ENCODE data around the gene RNU11.
"Not testable (repeated sequence)": the region's sequence is repeated elsewhere in the genome, so short reads cannot be mapped to it uniquely, and the experiment has no call there.

Gene RNU11

DNA sequence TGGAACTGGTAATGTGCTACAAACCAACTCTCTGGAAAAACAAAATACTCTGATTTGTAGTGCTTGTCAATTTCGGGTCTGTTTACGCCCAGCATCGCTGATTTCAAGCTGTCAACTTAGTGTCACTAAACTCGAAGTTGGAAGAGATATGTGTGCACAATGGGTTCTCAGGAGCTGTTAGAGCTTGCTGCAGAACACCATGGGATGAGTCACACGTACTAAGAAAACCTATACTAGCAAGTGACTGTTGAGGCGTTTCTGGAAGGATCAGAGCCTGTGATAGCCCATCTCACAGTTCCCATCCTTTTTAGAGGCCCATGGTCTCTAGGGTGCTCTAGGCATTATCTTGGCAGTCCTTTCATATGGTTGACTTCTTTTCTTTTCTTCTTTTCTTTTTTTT, 34.4 kb downstream of the RNU11 start:
- Mint-ChIP-seq H3K4me1 (ENCODE audit: low read depth) (no peaks in the 10 kb centered on the region), H3K36me3 (ENCODE audit: low read depth) (peaks cover 46% of the 10 kb centered on the region), H3K27me3 (no peaks in the 10 kb centered on the region), H3K27ac (no peak overlapping the region), H3K4me3 (no peak overlapping the region), H3K9me3 (no peaks in the 10 kb centered on the region)

DNA sequence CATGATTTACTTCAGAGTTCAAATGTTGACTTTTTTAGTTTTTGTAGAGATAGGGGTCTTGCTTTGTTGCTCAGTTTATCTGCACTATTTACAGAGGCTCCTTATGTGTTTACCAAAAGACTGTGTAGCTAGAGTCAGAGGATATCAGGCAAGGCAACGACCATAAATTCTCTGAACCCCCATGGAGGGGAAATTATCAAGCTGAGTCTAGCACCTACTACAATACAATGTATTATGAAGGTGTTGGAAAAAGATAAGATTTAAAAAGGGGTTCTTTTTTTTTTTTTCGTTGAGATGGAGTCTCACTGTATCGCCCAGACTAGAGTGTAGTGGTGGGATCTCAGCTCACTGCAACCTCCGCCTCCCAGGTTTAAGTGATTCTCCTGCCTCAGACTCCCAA, 36.5 kb downstream of the RNU11 start:
- H3K4me3 Mint-ChIP-seq: no peak overlapping the region
- no peak overlapping the region for H3K27ac Mint-ChIP-seq
- no peaks in the 10 kb centered on the region for H3K4me1 Mint-ChIP-seq (ENCODE audit: low read depth)
- H3K27me3 Mint-ChIP-seq: no peaks in the 10 kb centered on the region
- peaks cover 51% of the 10 kb centered on the region for H3K36me3 Mint-ChIP-seq (ENCODE audit: low read depth)
- H3K9me3 Mint-ChIP-seq: no peaks in the 10 kb centered on the region

DNA sequence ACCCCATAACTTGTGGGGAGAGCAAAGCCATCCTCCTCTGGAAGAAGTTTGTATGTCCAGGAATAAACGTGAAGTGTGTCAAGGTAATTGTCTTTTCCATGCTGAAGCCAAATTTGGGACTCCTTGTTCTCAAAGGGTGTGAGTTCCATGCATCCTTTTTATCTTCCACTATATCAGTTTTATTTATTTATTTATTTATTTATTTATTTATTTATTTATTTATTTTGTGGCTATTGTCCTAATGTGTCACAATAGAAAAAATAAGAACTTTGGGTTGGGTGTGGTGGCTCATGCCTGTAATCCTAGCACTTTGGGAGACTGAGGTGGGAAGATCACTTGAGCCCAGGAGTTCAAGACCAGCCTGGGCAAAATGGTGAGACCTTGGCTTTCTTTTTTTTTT, 43.2 kb downstream of the RNU11 start:
- not testable (repeated sequence) for H3K27ac Mint-ChIP-seq; H3K27me3 Mint-ChIP-seq; H3K9me3 Mint-ChIP-seq; H3K4me1 Mint-ChIP-seq (ENCODE audit: low read depth); H3K4me3 Mint-ChIP-seq
- peaks cover 36% of the 10 kb centered on the region for H3K36me3 Mint-ChIP-seq (ENCODE audit: low read depth)

Measured in stimulated activated naive CD8-positive, alpha-beta T cell treated with anti-CD3 and anti-CD28 coated beads, Interleukin-15, Interleukin-2, amounts not matched to agents 100 ng/mL and 50 ng/mL, for 24 hours (primary cell).